NCI-H510A treated with DMSO at 0.1 percent for 48 hours (cell line): ENCODE data around the gene SURF4.
"Not testable (repeated sequence)": the region's sequence is repeated elsewhere in the genome, so short reads cannot be mapped to it uniquely, and the experiment has no call there.

ENCODE experiments used
- DNase-seq: peaks from one replicate; lab custom pipeline; 2025; lab: John Stamatoyannopoulos, UW

The SURF4 gene

DNA sequence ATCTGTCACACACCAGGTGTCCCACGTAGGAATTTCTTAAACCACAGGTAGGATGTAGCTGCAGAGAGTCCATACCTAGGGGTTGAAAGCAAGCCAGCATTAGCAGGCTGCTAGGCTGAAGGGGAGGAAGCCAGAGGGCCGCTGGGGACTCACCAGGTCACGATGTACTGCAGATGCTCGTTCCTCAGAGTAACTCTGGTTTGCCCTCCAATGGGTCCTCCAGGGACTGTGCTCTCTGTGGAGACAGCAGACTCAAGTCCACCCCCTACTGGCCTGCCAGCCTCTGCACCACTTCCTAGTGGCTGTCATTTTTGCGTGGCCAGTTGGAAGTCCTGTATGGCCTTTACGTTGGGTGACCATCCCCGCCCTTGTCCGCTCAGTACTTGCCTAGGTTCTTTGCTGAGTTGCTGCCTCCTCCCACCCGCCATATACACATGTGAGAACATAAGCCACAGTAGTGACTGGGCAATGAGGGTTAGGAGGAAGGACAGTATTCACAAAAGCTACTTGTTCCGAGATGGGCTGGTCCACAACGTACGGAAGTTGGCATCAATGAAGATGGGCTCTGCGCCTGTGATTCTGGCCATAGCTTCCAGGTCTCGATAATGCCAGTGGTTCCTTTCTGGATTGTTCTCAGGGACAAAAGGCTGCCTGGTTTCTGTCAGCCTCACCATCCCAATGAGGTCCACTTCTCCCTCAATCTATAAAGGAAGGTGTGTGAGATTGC is 23.8 kb downstream of the SURF4 start:
- DNase-seq: peak; percentile 28

GRCh38 chr9:133351526-133351907 is 24.3 kb downstream of the SURF4 start:
- no peak for DNase-seq

DNA sequence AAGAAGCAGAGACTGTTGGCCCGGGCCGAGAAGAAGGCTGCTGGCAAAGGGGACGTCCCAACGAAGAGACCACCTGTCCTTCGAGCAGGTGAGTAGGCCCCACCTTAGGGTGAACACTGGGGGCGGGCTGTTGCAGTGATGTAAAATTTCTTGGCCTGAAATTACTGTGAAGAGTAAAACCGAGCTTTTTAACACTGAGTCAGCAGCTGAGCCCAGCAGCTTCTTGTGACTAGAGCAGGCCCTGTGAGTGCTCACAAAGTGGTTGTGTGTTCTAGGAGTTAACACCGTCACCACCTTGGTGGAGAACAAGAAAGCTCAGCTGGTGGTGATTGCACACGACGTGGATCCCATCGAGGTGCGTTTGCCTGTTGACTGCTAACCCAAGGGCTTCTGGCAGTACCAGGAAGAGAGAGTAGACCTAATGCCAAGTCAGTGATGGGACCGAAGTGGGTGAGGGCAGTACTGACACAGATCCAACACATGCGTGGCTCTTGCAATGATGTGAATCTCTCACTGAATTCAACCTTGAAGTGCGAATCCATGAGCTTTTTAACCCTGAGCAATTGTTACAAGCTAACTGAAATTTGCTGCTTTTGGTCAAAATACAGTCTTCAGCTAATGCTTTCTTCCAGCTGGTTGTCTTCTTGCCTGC is 25.8 kb downstream of the SURF4 start:
- no peak for DNase-seq

DNA sequence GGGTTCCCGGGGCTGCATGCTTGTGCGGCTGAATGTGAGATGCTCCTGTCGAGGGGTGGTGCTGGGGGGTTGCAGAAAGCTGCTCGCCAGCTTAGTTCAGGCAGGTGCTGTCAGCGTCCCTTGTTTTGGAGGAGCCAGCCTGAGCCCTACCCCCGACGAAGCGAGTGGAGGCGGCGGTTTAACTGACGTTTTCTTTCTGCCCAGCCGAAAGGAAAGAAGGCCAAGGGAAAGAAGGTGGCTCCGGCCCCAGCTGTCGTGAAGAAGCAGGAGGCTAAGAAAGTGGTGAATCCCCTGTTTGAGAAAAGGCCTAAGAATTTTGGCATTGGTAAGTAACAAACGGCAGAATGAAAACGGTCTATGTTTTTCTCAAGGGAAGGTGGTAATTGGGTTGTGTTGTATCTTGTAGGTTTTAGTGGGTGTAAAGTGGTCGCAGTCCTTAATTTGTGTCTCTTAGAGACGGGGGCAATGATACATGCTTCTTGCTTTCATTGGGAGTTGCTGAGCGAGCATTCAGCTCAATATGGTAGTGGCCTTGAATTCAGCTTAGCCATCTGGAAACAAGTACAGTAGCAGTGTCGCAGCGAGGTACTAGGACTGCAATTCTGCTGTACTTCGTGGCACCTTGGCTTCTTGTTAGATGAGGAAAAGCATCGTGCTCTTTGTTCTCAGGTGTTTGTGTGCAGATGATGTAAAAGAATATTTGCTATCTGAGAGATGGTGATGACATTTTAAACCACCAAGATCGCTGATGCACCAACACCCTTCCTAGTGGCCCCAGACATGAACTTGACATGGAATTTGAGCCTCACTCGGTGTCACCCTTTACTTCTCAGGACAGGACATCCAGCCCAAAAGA is 26.9 kb downstream of the SURF4 start:
- DNase-seq: no peak

DNA sequence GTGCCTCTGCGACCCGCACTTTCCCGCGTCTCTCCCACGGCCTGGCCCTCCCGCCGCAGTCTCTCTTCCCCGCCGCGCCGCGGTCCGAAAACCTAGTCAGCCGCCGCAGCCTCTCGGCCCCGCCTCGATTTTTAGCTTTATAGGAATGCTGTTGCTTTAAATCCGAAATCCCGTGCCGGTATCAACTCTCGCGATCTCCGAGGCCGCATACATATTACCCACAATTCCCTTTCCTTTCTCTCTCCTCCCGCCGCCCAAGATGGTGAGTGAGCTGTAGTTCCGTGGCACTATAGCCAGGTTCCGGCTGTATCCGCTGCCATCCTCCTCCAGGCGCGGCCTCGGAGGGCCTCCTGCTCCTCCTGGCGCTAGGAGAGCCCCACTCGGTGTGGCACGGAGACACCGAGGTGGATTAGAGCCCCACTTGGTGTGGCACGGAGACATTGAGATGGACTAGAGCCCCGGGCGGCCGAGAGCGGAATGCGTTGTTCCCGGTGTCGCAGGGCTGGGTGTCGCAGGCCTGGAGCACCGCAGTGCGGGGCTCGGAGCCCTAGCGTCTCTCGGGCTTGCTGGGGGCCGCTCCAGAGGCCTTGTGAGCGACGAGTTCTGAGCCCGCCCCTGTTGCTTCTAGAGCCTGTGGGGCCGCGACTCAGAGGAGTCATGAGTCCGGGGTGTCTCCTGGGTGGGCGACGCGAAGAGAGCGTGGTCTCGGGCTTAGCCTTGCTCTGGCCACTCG is 27.7 kb downstream of the SURF4 start, which contains the start of the genes MED22 and RPL7A:
MED22 (minus strand) TSS at position 147 of the 733 bp plus-strand sequence. CDS start 1,469 bp downstream, outside the sequence.
RPL7A (plus strand) TSS at position 234 of the 733 bp plus-strand sequence; CDS start at position 260, 26 bp downstream.
- DNase-seq: peak; percentile 96

DNA sequence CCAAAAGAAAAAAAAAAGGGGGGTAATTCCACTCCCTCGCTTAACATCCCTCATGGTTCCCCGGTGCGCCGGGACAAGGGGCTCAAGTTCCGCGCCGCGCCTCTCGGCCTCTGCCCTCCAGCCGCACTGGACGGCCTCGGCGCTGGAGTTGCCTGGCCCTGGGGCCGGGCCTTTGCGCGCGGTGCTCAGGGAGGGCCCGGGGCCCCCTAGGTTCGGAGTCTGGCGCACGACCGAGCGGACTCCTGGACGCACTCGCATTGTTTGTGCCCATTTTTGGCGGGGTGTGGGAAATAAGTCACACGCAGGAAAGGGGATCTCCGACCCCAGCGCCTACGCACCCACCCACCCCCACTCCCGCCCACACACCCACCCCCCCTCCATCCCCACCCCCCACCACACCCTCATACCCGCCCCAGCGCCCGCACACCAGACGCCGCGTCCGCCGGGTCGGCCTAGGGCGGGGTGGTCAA is 28.3 kb downstream of the SURF4 start:
- DNase-seq: no peak

- no peak for DNase-seq
Observed at GRCh38 chr9:133346021-133346785, 29.7 kb downstream of the SURF4 start.

GRCh38 chr9:133345596-133345995 is 30.3 kb downstream of the SURF4 start:
- no peak for DNase-seq

- no peak for DNase-seq
Observed at GRCh38 chr9:133344979-133345378, 30.9 kb downstream of the SURF4 start.

DNA sequence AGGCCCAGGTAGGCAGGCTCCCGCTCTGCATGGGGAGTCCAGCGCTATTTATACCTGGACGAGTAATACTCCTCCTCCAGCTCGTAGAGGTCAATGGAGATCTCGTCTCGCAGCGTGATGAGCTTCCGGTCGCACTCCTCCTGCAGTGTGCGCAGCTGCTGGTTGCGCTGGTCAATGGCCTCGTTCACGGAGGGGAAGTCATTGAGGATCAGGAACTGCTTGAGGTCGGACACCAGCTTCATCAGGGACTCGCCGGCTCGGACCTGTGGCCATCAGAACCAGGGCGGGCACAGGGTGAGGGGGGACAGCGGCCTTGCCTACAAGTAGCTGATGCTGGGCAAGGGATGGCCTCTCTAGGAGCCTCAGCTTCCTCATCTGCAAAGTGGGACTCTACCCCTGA is 31.8 kb downstream of the SURF4 start:
- no peak for DNase-seq

- DNase-seq: no peak
Observed at GRCh38 chr9:133342570-133342969, 33.3 kb downstream of the SURF4 start.

DNA sequence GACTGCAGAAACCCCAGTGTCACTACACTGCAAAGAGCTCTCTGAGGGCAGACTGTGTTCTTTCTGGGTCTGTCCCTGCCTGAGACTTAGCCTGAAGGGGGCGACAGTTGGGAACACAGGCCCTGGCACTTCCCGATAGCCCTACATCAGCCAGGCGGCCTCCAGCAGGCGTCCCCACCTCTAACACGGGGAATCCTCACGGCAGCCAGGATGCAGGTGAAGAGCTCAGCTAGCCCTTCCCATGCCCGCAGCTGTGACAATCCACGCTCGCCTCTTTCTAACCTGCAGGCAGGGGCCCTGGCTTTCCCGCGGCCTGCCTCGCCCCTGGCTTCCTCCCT is 33.8 kb downstream of the SURF4 start:
- no peak for DNase-seq

DNA sequence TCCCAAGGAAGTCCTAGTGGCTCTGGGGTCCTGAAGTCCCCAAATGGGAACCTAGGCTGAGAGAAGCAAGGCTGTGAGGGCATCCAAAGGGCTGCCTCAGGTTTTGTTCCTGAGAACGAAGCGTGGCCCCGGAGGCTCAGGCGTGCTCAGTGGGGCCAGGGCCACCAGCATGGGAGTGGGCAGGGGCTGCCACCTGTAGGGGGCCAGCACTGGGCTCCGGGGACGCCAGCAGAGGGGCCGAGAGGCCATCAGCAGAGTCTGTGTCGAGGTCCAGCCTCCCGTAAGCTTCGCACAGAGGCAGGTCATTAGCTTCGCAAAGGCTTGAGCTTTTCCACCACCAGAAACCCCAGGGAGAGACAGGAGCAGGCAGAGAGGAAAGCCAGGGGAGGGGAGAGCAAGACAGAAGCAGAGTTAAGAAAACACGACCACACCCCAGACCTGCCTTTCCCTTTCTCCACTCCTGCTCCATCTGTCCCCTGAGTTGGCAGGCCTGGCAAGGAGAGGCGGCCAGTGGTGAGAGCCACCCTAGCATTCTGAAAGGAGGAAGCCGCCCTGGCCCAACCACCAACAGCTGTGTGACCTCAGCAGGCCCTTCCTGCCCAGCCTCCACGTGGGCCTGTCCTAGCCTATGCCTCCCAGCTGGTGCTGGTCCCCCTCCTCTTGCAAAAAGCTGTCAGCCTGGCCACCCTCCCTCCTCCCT is 34.3 kb downstream of the SURF4 start:
- DNase-seq: no peak

DNA sequence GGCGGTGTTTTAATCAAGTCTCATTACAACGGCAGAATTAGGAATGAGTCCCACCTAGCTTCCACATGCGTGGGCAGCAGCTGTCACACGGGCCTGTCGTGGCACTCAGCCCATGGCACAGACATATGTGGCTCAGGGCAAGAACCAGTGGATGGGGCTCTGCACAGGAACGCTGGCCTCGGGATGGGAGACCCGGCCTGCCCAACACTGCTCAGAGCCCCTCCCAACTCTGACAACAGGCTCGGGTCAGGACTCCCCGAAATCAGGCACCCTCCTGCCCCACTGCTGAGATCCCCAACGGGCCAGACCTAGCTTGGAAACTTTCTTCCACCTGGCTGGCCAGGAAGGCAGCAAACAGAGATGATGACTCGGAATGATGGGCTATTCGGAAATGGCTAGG is 34.9 kb downstream of the SURF4 start:
- DNase-seq: no peak

DNA sequence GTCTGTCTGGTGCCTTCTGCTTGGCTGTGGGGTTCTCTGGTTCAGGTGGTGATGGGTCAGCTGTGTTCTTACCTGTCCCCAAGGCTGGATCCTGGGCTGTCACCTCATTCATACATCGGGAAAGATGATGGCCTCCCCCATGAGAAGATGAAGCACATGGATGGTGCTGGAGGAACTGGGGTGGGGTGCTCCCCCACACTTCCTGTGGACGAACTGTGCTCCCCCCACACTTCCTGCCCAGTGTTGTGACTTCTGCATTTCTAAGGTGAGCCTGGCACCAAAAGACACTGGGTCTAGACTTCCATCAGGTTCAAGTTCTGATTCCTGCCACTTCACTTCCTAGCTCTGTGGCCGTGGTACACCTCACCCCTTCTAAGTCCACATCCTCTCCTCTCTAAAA is 35.6 kb downstream of the SURF4 start:
- no peak for DNase-seq

DNA sequence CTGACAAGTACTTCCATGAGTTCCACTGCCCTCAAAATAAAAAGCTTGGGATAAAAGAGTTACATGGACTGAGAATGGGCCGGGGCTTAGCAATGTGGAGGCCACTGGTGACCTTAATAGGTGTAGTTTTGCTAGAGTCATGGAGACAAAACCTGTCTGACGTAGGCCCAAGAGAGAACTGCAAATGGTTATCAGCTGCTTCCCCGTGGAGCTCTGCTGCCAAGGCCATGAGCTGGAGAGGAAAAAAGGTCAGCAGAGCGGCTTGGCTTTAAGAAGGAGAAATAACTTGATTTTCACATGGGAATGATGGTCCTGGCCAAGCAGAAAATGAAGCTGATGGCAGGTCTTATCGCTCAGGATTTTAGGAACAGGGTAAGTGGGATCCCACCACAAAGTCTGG is 36.2 kb downstream of the SURF4 start:
- no peak for DNase-seq

GRCh38 chr9:133335924-133336811 is 39.7 kb downstream of the SURF4 start, which contains the start of gene SURF6:
Gene SURF6, minus strand, starts transcription at chr9:133336188. Its CDS starts 56 bp downstream, at chr9:133336132.
- DNase-seq: peak; percentile 93

DNA sequence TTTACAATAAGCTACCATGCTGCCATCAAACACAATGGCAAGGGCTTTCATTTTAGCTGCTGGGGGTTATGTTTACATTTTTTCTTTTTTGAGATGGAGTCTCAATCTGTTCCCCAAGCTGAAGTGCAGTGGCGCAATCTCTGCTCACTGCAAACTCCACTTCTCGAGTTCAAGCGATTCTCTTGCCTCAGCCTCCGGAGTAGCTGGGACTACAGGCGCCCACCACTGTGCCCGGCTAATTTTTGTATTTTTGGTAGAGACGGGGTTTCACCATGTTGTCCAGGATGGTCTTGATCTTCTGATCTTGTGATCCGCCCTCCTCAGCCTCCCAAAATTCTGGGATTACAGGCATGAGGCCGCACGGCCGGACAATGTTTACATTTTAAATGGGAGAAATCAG is 41.0 kb downstream of the SURF4 start:
- not testable (repeated sequence) for DNase-seq

- DNase-seq: no peak
Observed at GRCh38 chr9:133334161-133334560, 41.7 kb downstream of the SURF4 start.
